Stimulated activated CD4-positive, alpha-beta T cell treated with anti-CD3 and anti-CD28 coated beads, Interleukin-4, amount 100 ng/mL, for 48 hours (primary cell): ENCODE measurements around the gene ARHGEF12.

Experiments used
- DNase-seq, 2 donors: peaks; one replicate each; pipeline ENCODE4 v3.0.0-alpha.2; 2020; ENCODE audit warnings: low read depth in 2 of 2

ARHGEF12 gene

GRCh38 chr11:120430146-120430545 is 93.9 kb downstream of the ARHGEF12 start:
- DNase-seq: no peak

- no peak for DNase-seq
Measured at GRCh38 chr11:120431633-120432032, 95.4 kb downstream of the ARHGEF12 start.

- DNase-seq: peak in 1 of 2 donors; percentile 11
Measured at GRCh38 chr11:120432056-120433018, 96.1 kb downstream of the ARHGEF12 start.

- no peak for DNase-seq
Measured at GRCh38 chr11:120441592-120441991, 105.4 kb downstream of the ARHGEF12 start.

GRCh38 chr11:120442031-120442430 is 105.8 kb downstream of the ARHGEF12 start:
- DNase-seq: no peak

- DNase-seq: no peak
Measured at GRCh38 chr11:120446802-120447201, 110.6 kb downstream of the ARHGEF12 start.

- no peak for DNase-seq
Measured at GRCh38 chr11:120448240-120448639, 112.0 kb downstream of the ARHGEF12 start.

GRCh38 chr11:120455487-120455886 is 119.3 kb downstream of the ARHGEF12 start:
- DNase-seq: no peak

GRCh38 chr11:120457996-120458395 is 121.8 kb downstream of the ARHGEF12 start:
- DNase-seq: no peak

- no peak for DNase-seq
Measured at GRCh38 chr11:120462825-120463224, 126.6 kb downstream of the ARHGEF12 start.

GRCh38 chr11:120465921-120466534 is 129.8 kb downstream of the ARHGEF12 start:
- no peak for DNase-seq

GRCh38 chr11:120467627-120468026 is 131.4 kb downstream of the ARHGEF12 start:
- DNase-seq: no peak

GRCh38 chr11:120471131-120471530 is 134.9 kb downstream of the ARHGEF12 start:
- no peak for DNase-seq

GRCh38 chr11:120471994-120472393 is 135.8 kb downstream of the ARHGEF12 start:
- DNase-seq: no peak

GRCh38 chr11:120473503-120473902 is 137.3 kb downstream of the ARHGEF12 start:
- no peak for DNase-seq

- DNase-seq: no peak
Measured at GRCh38 chr11:120482149-120482548, 145.9 kb downstream of the ARHGEF12 start.

- DNase-seq: no peak
Measured at GRCh38 chr11:120484722-120485121, 148.5 kb downstream of the ARHGEF12 start.

- no peak for DNase-seq
Measured at GRCh38 chr11:120486138-120486537, 149.9 kb downstream of the ARHGEF12 start.

- DNase-seq: no peak
Measured at GRCh38 chr11:120489799-120490198, 153.6 kb downstream of the ARHGEF12 start.

GRCh38 chr11:120492486-120492885 is 156.3 kb downstream of the ARHGEF12 start:
- DNase-seq: no peak

GRCh38 chr11:120494595-120494994 is 158.4 kb downstream of the ARHGEF12 start:
- DNase-seq: no peak

- no peak for DNase-seq
Measured at GRCh38 chr11:120499088-120499487, 162.9 kb downstream of the ARHGEF12 start.

GRCh38 chr11:120499859-120500258 is 163.6 kb downstream of the ARHGEF12 start:
- no peak for DNase-seq
